OCI-LY3 (cell line): ENCODE measurements around the gene KANK4.

Source experiments
- H2AFZ ChIP-seq: fragments of 200-600, 300-600 bp; shearing (Covaris generic); 2 replicates; pipeline ENCODE4 v1.6.0; 2014; ENCODE audit warnings: antibody characterized with exemption, low read depth, low read length
- H3K27ac ChIP-seq: fragments of 200-600, 300-600 bp; sonication (generic); 2 replicates; pipeline ENCODE4 v1.5.1; 2014; ENCODE audit warnings: mild to moderate bottlenecking, low read length, moderate library complexity, mixed read lengths
- H3K27me3 ChIP-seq: fragments of 200-600, 300-600 bp; sonication (generic); 2 replicates; pipeline ENCODE4 v1.6.1; 2014; ENCODE audit warnings: low read depth, low read length, mixed read lengths
- H3K36me3 ChIP-seq: fragments of 200-600, 300-600 bp; sonication (generic); replicated peaks from 2 replicates; pipeline ENCODE3; 2014; ENCODE audit warnings: low read depth, low read length, mixed read lengths
- H3K4me1 ChIP-seq: fragments of 300-600, 200-600 bp; sonication (generic); 2 replicates; pipeline ENCODE4 v1.6.1; 2014; ENCODE audit warnings: low read length, mixed read lengths
- H3K4me2 ChIP-seq: fragments of 200-600, 300-600 bp; sonication (generic); 2 replicates; pipeline ENCODE4 v1.6.1; 2014; ENCODE audit warnings: low read length, mixed read lengths
- H3K4me3 ChIP-seq: fragments of 300-600, 200-600 bp; sonication (generic); 2 replicates; pipeline ENCODE4 v1.5.1; 2014; ENCODE audit warnings: antibody characterized with exemption, mild to moderate bottlenecking, low read length, moderate library complexity
- H3K79me2 ChIP-seq: fragments of 300-600, 200-600 bp; shearing (Covaris generic); 2 replicates; pipeline ENCODE4 v1.6.1; 2014; ENCODE audit warnings: mild to moderate bottlenecking, low read length, mixed read lengths
- H3K9ac ChIP-seq: fragments of 300-600, 200-600 bp; shearing (Covaris generic); 2 replicates; pipeline ENCODE4 v1.6.0; 2014; ENCODE audit warnings: mild to moderate bottlenecking, low read length, moderate library complexity
- H3K9me3 ChIP-seq: fragments of 200-600, 300-600 bp; shearing (Covaris generic); 2 replicates; pipeline ENCODE4 v1.6.1; 2014; ENCODE audit warnings: low read length, mixed read lengths; ENCODE audit not compliant: insufficient read depth
- H4K20me1 ChIP-seq: fragments of 200-600, 300-600 bp; sonication (generic); 2 replicates; pipeline ENCODE4 v1.6.1; 2016; ENCODE audit warnings: low read length, mixed read lengths; ENCODE audit not compliant: insufficient read depth
- EZH2phosphoT487 ChIP-seq: fragments of 200-600 bp; shearing (Covaris generic); IDR thresholded peaks from 2 replicates; pipeline ENCODE4 v1.6.1; 2018; ENCODE audit warnings: antibody characterized with exemption, mixed run types, low read depth
- TF ChIP-seq, protein P1 (sequence below): fragments of 200-600, 300-600 bp; sonication (generic); IDR thresholded peaks from 2 replicates; pipeline ENCODE4 v1.5.1; 2014; ENCODE audit warnings: antibody characterized with exemption, low read length, low read depth

The KANK4 gene

DNA sequence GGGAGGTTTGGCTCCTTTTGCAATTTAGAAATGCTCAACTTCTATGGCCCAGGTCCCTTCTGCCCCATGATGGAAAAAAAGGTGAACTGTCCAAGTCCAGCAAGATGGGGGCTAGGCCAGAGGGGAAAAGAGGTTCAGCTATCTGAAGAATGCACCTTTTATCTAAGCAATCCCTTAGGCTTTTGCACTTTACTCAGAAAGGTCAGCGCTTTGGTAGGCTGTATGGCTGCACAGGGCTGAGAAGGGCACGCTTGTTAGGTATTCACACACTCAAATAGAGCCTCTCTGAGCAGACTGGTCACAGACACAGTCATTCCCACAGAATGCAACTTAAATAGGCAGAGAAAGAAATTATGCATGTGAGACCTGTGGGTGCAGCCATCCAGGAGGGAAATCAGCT lies 31.0 kb downstream of the KANK4 start:
- TF ChIP-seq, protein P1, sequence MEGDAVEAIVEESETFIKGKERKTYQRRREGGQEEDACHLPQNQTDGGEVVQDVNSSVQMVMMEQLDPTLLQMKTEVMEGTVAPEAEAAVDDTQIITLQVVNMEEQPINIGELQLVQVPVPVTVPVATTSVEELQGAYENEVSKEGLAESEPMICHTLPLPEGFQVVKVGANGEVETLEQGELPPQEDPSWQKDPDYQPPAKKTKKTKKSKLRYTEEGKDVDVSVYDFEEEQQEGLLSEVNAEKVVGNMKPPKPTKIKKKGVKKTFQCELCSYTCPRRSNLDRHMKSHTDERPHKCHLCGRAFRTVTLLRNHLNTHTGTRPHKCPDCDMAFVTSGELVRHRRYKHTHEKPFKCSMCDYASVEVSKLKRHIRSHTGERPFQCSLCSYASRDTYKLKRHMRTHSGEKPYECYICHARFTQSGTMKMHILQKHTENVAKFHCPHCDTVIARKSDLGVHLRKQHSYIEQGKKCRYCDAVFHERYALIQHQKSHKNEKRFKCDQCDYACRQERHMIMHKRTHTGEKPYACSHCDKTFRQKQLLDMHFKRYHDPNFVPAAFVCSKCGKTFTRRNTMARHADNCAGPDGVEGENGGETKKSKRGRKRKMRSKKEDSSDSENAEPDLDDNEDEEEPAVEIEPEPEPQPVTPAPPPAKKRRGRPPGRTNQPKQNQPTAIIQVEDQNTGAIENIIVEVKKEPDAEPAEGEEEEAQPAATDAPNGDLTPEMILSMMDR: no peak
- no peak for TF ChIP-seq EZH2phosphoT487
- Histone ChIP-seq H3K36me3 (no peaks in the 10 kb centered on the region), H3K4me2 (no peak overlapping the region), H2AFZ (no peak overlapping the region), H3K9ac (no peak overlapping the region), H3K4me3 (no peak overlapping the region), H3K27me3 (peaks cover 8% of the 10 kb centered on the region; the same call in 1 of the 2 replicates), H4K20me1 (no peaks in the 10 kb centered on the region), H3K27ac (no peak overlapping the region), H3K79me2 (no peaks in the 10 kb centered on the region), H3K4me1 (no peaks in the 10 kb centered on the region), H3K9me3 (no peaks in the 10 kb centered on the region)

DNA sequence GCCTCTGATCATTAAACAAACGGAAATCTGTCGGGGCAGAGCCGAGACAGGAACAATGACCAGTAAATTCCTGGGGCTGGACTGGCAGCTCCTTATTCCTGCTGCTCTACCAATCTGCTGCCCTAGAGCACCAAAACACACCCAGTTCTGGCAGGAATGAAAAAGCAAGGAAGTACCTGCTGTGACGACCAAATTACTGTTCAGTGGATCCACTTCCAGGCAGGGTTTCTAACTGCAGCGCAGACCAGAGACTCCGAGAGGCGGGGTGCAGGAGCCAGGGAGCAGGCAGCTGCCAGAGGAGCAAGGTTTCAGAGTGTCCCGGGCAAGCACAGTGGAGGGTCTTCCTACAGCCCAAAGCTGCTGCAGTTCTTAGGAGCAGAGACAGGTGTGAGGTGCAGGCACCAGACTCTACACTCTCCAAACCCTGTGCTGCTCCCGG lies 32.4 kb downstream of the KANK4 start:
- Histone ChIP-seq H3K27ac (no peak overlapping the region), H3K79me2 (no peaks in the 10 kb centered on the region), H3K4me3 (no peak overlapping the region), H4K20me1 (no peaks in the 10 kb centered on the region), H3K9me3 (no peaks in the 10 kb centered on the region), H3K9ac (no peak overlapping the region), H2AFZ (no peak overlapping the region), H3K27me3 (peaks cover 8% of the 10 kb centered on the region; the same call in 1 of the 2 replicates), H3K36me3 (no peaks in the 10 kb centered on the region), H3K4me1 (no peaks in the 10 kb centered on the region), H3K4me2 (no peak overlapping the region)
- TF ChIP-seq, protein P1: no peak
- TF ChIP-seq EZH2phosphoT487: no peak

DNA sequence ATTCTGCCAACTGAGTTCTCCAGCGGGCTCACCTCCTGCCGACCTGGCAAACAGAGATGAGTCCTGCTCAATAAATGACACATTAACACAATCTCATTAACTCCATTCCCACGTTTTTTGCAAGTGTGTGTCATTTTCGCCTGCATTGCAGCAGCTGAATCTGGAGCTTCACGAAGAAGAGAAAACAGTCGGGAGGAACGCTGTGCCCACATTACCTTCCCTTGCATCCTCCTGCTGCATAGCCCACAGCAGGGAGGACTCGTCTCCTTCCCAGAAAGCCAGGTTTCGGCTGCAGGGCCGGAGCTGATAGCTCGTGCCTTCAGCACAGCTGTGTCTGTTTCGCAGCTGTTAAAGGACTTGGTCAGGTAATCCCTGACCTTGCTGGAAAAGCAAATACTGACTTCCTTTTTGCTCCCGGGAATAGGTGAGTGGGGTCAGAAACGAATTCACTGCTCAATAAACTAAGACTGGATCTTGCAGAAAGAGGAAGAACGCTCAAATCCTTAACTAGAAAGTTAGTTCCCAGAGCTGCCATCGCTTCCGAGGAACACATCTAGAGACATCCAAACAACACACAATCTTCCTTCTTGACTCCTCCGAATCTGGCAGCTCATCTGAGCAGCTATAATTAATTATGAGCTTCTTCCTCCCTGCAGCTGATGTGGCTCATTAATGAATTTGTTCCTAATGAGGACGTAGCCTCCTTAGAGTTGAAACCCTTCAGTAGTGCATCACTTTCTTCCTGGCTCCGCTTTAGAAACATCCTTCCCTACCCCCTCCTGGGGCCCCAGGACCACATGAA lies 33.0 kb downstream of the KANK4 start:
- Histone ChIP-seq H2AFZ (no peak overlapping the region), H3K9ac (no peak overlapping the region), H3K79me2 (no peaks in the 10 kb centered on the region), H3K9me3 (no peaks in the 10 kb centered on the region), H3K4me3 (no peak overlapping the region), H3K27ac (no peak overlapping the region), H3K27me3 (peaks cover 8% of the 10 kb centered on the region), H3K4me2 (no peak overlapping the region), H3K36me3 (no peaks in the 10 kb centered on the region), H3K4me1 (no peaks in the 10 kb centered on the region), H4K20me1 (no peaks in the 10 kb centered on the region)
- no peak for TF ChIP-seq EZH2phosphoT487
- TF ChIP-seq, protein P1: no peak

DNA sequence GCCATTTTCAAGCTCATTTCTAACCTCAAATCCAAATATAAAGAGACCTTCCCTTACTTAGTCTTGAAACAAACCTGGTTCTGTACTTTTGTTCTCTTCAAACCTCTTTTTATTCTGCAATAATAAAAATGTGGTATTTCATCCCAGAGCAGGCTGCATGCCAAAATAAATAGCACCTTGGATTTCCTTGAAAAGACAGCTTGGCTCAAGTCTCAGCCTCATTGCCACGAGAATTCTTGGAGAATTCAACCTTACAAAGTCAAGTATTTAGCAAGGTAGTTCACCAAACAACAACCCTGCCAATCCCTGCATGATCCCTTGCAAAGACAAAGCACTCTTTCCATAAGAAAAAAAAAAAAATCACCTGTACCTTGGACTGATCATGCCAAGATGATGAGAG lies 33.8 kb downstream of the KANK4 start:
- Histone ChIP-seq H3K36me3 (no peaks in the 10 kb centered on the region), H3K4me3 (no peak overlapping the region), H3K79me2 (no peaks in the 10 kb centered on the region), H2AFZ (no peak overlapping the region), H3K4me2 (no peak overlapping the region), H3K27me3 (peaks cover 8% of the 10 kb centered on the region), H3K4me1 (no peaks in the 10 kb centered on the region), H3K27ac (no peak overlapping the region), H3K9me3 (no peaks in the 10 kb centered on the region), H4K20me1 (no peaks in the 10 kb centered on the region), H3K9ac (no peak overlapping the region)
- TF ChIP-seq, protein P1: no peak
- no peak for TF ChIP-seq EZH2phosphoT487
